ENCODE results near the gene WFDC1. TPM values are rescaled to one million over a fixed set of nuclear protein-coding genes. Genes with fewer than 3 reads are reported as not detected.

Gene WFDC1
- total and polyA plus RNA-seq, 2 donors (not counting 3 experiments of a cell fraction or from before 2014, with no cell fraction given), result not detected

DNA sequence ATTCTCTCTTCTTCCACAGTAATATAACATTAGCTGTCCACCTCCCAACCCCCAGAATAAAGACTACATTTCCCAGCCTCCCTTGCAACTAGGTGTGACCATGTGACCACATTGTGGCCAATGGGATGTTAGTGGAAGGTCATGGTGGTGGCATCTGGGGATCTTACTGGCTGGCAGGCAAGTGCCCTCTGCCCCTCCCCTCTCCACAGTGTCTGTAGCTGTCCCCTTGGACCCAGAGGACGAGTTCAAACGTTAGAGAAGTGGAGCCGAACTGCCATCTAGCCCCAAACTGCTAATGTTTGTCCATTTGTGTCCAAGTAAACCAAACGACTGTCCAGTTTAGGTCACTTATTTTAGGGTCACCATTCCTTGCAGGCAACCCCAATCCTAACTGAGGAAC is 28.2 kb upstream of the WFDC1 start:
- Histone ChIP-seq H3K4me1 (ENCODE audit: control insufficient read depth, extremely low read depth, insufficient read depth, low read length) (no peaks in the 10 kb centered on the region), H3K27me3 (ENCODE audit: control insufficient read depth in 2 of 2, insufficient read depth in 2 of 2, low read length in 2 of 2) (no peaks in the 10 kb centered on the region), H3K4me2 (ENCODE audit: insufficient read depth, low read length) (no peak overlapping the region), H4K20me1 (replicated peaks; ENCODE audit: control insufficient read depth, extremely low read depth, insufficient read depth, low read length) (no peaks in the 10 kb centered on the region), H3K79me2 (ENCODE audit: control insufficient read depth, insufficient read depth, low read length) (no peaks in the 10 kb centered on the region), H3K36me3 (ENCODE audit: control insufficient read depth in 2 of 2, extremely low read depth in 1 of 2, insufficient read depth in 2 of 2, low read length in 2 of 2) (no peaks in the 10 kb centered on the region), H2AFZ (ENCODE audit: low read depth, low read length) (no peak overlapping the region), H3K9me3 (replicated peaks; ENCODE audit: control insufficient read depth, insufficient read depth, low read length) (no peaks in the 10 kb centered on the region), H3K4me3 (replicated peaks in 1 of 3; ENCODE audit: insufficient read depth in 1 of 3, low read depth in 1 of 3, low read length in 3 of 3) (no peak overlapping the region), H3K9ac (replicated peaks; ENCODE audit: extremely low read depth, insufficient read depth, low read length) (no peak overlapping the region), H3K27ac (ENCODE audit: insufficient read depth, low read depth, low read length) (no peak overlapping the region), H3K9me1 (replicated peaks; ENCODE audit: control insufficient read depth, extremely low read depth, insufficient read depth, low read length) (no peaks in the 10 kb centered on the region)
- intact Hi-C loops (cut with micrococcal nuclease) (no loop called here), dilution Hi-C loops (cut with MboI; ENCODE audit: extremely low pct_ligation_motif_present, low sequenced_read_pairs) (no loop called here)
- TF ChIP-seq EZH2 (IDR thresholded peaks at IDR 0.05; ENCODE audit: borderline replicate concordance, low read depth, low read length, severe bottlenecking), result no peak
- TF ChIP-seq, protein P1, sequence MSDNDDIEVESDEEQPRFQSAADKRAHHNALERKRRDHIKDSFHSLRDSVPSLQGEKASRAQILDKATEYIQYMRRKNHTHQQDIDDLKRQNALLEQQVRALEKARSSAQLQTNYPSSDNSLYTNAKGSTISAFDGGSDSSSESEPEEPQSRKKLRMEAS (IDR thresholded peaks at IDR 0.05; ENCODE audit: insufficient read depth, insufficient read length), result peak; percentile 66
- FAIRE-seq (peak; percentile 80), DNase-seq (ENCODE audit: low read depth, low spot score) (peak; percentile 71)
- ChIA-PET POLR2A (no interaction called here), CTCF (interaction anchor here (7.4 kb wide), 1 partner anchor 10 kb away, joined by 42 read pairs; no protein-coding TSS in a partner anchor)
- BruUV-seq (replicated peaks), result no TSS peak

- Histone ChIP-seq H3K36me3 (ENCODE audit: control insufficient read depth in 2 of 2, extremely low read depth in 1 of 2, insufficient read depth in 2 of 2, low read length in 2 of 2) (no peaks in the 10 kb centered on the region), H3K4me2 (ENCODE audit: insufficient read depth, low read length) (no peak overlapping the region), H3K9me3 (replicated peaks; ENCODE audit: control insufficient read depth, insufficient read depth, low read length) (no peaks in the 10 kb centered on the region), H3K79me2 (ENCODE audit: control insufficient read depth, insufficient read depth, low read length) (no peaks in the 10 kb centered on the region), H3K9me1 (replicated peaks; ENCODE audit: control insufficient read depth, extremely low read depth, insufficient read depth, low read length) (no peaks in the 10 kb centered on the region), H3K27me3 (ENCODE audit: control insufficient read depth in 2 of 2, insufficient read depth in 2 of 2, low read length in 2 of 2) (no peaks in the 10 kb centered on the region), H3K27ac (ENCODE audit: insufficient read depth, low read depth, low read length) (no peak overlapping the region), H2AFZ (ENCODE audit: low read depth, low read length) (no peak overlapping the region), H3K4me3 (replicated peaks in 1 of 3; ENCODE audit: insufficient read depth in 1 of 3, low read depth in 1 of 3, low read length in 3 of 3) (no peak overlapping the region), H3K4me1 (ENCODE audit: control insufficient read depth, extremely low read depth, insufficient read depth, low read length) (no peaks in the 10 kb centered on the region), H3K9ac (replicated peaks; ENCODE audit: extremely low read depth, insufficient read depth, low read length) (no peak overlapping the region), H4K20me1 (replicated peaks; ENCODE audit: control insufficient read depth, extremely low read depth, insufficient read depth, low read length) (no peaks in the 10 kb centered on the region)
- no peak for TF ChIP-seq EZH2 (IDR thresholded peaks at IDR 0.05; ENCODE audit: borderline replicate concordance, low read depth, low read length, severe bottlenecking)
- TF ChIP-seq, protein P1 (IDR thresholded peaks at IDR 0.05; ENCODE audit: insufficient read depth, insufficient read length), result no peak
- TF ChIP-seq POLR2AphosphoS5 (IDR thresholded peaks at IDR 0.05; ENCODE audit: insufficient read depth, low read depth, low read length), result no peak
- TF ChIP-seq GATA2 (IDR thresholded peaks at IDR 0.05; ENCODE audit: insufficient read depth, insufficient read length, low read depth, low read length), result no peak
- TF ChIP-seq FOS (IDR thresholded peaks at IDR 0.05; ENCODE audit: borderline replicate concordance, insufficient read depth, low read length), result no peak
- no peak for TF ChIP-seq JUN (IDR thresholded peaks at IDR 0.05; ENCODE audit: borderline replicate concordance, insufficient read depth, insufficient read length, low read depth)
- TF ChIP-seq, protein P2, sequence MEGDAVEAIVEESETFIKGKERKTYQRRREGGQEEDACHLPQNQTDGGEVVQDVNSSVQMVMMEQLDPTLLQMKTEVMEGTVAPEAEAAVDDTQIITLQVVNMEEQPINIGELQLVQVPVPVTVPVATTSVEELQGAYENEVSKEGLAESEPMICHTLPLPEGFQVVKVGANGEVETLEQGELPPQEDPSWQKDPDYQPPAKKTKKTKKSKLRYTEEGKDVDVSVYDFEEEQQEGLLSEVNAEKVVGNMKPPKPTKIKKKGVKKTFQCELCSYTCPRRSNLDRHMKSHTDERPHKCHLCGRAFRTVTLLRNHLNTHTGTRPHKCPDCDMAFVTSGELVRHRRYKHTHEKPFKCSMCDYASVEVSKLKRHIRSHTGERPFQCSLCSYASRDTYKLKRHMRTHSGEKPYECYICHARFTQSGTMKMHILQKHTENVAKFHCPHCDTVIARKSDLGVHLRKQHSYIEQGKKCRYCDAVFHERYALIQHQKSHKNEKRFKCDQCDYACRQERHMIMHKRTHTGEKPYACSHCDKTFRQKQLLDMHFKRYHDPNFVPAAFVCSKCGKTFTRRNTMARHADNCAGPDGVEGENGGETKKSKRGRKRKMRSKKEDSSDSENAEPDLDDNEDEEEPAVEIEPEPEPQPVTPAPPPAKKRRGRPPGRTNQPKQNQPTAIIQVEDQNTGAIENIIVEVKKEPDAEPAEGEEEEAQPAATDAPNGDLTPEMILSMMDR (IDR thresholded peaks at IDR 0.05; ENCODE audit: extremely low read depth in 1 of 2, insufficient read depth in 1 of 2, low read depth in 1 of 2, low read length in 2 of 2), result no peak
- no peak for TF ChIP-seq MYC (IDR thresholded peaks at IDR 0.05; ENCODE audit: low read depth, low read length)
- no peak for TF ChIP-seq POLR2A (IDR thresholded peaks at IDR 0.05; ENCODE audit: low read depth, low read length)
- ChIA-PET POLR2A (no interaction called here), CTCF (interaction anchor here (1.9 kb wide), 1 partner anchor 9 kb away, joined by 11 read pairs; no protein-coding TSS in a partner anchor)
- intact Hi-C loops (cut with micrococcal nuclease), result no loop called here
- FAIRE-seq (no peak), DNase-seq (ENCODE audit: low read depth, low spot score) (no peak)
- BruUV-seq (replicated peaks), result no TSS peak
- dilution Hi-C loops (cut with MboI; ENCODE audit: extremely low pct_ligation_motif_present, low sequenced_read_pairs), result no loop called here
Measured at GRCh38 chr16:84267380-84267779, 27.3 kb upstream of the WFDC1 start.
